NCI-H1092 (cell line): ENCODE data around the gene LY6G5C.

ENCODE experiments used
- DNase-seq: peaks from one replicate; lab custom pipeline; 2025; lab: John Stamatoyannopoulos, UW

Gene LY6G5C

DNA sequence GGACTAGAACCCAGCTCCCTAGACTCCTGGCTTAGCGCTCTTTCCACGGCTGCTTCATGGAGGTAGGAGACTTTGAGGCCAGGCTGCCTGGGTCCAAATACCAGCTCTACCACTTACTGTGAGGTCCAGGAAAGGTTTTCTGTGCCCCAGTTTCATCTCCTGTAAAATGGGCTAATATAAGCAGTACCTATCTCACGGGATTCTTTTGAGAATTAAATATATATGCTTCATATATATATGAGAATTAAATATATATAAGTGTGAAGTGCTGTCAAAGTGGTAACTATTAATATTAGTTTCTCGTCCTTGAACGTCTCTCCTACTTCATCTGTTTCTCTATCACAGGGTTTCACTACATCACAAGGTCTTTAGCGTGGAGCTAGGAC, 10.2 kb upstream of the LY6G5C start:
- DNase-seq = no peak

DNA sequence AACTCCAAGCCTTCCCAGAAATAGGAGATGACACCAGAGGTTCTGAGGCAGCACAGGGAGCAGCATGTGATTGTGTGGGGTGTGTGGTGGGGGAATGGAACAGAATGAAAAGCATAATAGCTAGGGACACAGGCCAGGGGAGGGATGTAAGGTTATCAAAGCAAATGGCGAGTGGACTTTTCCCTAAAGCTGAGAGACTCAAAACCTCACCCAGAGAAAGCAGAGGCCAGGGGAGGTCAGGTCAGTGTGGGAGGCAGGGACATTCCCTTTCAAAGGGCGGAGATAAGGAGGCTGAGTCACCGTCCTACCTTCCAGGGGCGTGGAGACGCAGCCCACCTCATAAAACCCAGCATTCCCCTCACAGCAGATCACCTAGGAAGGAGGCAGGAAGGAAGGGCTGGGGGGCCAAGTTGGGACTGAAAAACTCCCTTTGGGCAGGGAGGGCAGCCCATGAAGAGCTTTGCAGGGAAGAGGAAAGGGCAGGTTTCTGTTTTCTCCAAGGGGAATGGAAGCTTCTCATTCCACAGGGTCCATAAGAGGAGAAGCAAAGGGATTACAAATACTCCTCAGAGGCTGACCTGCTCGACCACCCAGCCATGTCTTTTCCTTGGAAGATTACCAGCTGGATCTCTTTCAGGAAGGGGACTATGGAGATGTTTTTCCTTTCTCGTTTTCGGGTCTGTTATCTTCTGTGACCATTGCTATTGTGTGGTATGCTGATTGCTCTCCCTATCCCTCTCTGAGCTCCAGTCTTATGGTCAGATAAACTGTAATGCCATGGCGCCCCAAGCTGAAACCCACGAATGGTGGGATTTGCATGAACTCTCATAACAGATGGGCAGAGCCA, 9.6 kb upstream of the LY6G5C start:
- no peak for DNase-seq

DNA sequence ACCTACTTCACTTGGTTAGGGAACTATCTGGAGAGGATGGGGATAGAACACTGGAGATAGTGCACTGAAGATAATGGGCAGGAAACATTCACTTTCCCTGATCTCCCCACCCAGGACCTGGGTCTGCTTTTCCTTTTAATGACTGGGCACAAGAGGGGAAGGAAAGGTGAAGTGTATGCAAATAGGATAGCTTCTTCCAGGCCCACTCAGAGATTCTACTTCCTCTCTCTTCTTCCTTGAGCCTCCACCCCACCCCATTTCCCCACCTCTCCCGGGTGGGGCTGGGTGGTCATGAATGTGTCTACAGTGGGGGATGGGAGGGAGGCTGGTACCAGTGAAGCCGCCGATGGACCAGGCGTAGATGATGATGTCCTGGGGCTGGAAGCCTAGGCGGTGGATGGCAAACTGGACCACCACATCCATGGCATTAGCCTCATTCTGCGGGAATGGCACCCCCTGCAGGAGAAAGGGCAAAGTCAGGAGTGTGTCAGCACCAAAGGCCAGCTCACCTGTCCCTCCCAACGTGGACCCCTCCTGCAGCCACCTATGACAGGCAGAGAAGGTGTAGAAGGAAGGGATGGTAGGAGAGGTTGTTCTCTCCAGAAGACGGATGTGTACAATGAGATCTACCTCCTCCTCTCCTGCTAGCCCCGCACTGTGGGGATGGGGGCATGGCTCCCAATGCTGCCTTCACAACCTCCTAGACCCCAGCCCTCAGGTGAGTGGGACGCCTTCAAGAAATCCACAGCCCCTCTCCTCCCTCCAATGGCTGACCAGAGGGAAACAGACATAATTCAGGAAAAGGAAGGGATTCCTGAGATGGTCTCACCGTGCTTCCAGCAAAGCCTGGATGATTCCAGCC, 8.6 kb upstream of the LY6G5C start:
- DNase-seq = no peak

DNA sequence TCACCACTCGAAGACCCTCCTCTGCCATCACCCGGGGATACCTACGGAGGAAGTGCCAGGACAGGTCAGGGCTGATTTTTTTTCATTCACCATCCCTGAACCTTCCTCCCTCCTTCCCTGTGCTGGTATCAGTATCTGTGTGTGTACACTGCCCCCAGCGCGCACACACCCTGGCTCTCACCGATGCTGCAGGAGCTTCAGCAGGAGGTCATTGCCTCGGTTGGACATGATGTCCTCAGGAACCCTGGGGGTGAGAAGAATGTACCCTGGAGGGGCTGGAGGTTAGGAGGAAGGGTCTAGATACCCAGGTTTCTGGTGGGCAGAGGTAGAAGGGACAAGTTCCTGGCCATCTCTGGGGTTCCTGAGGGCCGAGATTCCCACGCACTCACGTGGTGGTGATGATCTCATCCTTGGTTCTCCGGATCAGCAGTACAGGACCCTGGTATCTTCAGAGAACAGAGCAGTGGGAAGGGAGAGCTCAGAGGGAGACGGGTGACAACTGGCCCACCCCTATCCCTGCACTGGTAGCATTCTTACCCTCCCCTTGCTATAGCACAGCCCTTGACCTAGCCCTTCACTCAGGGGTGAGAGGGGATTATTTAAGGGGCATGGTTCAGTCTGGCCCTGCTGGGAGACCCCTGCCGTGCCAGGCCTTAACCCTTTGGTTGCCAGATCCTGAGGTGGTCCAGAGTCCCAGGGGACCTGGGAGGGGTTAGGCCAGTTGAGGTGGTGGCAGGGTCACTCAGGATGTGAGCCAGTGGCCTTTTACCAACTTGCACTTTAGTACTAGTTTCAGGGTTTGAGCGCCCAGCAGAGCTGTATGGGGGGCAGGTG, 7.2 kb upstream of the LY6G5C start:
- DNase-seq = no peak

DNA sequence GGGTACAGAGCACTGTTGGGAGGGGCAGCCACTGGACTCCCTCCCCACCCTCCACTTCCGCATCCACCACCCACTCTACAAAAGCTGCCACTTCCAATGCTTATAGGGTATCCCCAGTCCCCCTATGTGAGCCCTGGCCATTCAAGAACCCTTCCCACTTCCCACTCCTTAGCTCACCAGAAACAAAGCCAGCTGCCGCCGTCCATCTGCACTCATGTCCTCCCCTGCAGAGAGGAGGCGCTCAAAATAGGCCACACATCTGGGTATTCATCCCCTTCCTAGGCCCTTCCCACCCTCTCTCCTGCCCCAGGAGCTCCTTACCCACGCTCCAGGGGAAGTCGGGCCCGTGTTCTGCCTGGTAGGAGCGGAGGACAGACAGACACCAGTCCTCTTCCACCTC, 6.5 kb upstream of the LY6G5C start:
- no peak for DNase-seq

DNA sequence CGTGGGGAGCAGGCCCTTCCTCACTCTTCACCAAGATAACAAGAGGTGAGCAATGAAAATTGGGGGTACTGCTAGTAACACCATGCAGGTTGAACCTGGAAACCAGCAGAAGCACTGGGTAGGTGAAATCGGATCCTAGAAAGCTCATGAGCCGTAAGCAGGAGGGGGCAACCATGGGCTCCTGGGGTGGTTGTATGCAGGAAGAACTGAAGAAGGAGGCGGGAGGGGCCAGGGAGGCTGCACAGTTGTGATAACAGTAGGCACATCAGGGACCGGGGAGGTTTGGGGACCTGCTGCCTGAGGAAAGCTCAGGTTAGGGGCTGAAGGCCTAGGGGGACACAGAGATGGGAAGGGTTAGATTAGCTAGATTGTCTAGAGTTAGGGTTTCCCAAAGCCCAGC, 5.6 kb upstream of the LY6G5C start:
- DNase-seq = no peak

DNA sequence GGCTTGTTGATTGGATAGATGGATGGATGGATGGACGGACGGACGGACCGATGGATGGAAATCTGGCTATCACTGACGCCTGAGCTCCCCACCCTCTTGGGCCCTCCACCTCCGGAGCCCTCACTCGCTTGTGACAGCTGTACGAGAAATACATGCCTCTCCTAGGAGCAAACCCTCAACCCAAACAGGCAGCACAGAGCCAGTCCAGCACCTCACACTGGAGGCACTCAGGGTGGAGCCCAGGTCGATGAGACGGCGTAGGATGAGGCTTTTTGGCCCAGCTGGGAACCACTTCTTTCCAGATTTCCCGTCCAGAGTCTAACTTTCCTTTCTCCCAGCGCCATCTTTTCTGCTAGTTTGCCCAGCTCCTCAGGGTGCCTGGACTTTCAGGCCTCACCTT, 2.7 kb upstream of the LY6G5C start:
- no peak for DNase-seq

DNA sequence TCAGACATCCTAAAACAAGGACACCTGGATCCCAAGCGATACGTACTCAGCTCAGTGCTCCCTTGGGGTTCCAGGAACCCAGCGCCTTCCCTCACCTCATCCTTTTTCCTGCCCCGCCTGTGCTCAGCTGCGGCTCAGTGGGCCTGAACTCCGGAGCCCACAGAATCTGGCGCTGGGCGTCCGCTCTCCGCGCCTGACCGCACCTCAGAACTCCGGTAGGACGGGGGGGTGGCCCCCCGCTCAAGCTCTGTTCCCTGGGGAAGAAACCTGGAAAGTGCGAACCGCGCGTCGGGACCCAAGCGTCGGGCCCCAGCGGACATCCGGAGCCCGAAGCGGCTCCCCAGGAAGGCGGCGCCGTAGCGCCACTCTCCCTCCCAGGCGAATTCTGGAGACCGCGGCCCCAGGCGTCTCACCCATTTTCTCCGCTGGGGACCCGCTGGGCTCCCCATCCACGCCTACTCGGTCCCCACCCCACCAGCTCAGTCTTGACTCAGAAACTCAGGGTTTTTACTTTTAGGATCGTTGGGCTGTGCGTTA, 336 bp upstream of the LY6G5C start:
- DNase-seq = peak; percentile 3

DNA sequence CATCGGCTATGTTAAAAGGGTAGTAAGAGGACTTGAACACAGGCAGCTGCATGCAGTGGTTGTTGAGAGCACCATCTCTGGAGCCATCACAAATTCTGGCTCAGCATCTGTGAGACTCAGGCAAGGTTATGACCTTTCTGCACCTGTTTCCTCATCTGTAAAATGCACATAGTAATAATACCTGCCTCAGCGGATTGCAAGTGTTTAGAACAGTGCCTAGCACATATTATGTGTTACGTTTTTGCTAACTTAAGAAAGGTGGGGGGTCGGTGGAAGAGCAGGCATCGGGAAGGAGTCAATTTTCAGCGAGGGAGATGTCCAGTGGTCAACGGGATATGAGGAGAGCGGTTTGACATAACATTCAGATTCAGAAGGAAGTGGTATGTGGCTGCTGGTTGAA, 2.9 kb downstream of the LY6G5C start:
- no peak for DNase-seq

DNA sequence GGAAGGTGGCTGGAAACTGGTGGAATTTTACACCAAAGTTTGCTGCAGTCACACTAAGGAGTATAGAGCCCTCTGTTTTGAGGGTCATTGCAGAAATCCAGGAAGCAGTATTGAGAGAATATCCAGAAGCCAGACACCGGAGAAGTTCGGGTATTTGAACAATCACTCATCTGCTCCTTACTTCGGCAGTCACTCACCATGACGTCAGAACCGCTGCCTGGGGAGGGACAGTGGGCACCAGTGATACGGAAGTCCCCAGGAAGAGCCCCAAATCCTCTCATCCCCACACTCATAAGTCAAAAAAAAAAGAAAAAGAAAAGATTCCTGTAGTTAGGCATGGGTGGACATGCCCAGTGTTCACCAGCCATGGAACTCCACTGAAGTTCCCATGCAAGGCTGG, 4.0 kb downstream of the LY6G5C start:
- no peak for DNase-seq

DNA sequence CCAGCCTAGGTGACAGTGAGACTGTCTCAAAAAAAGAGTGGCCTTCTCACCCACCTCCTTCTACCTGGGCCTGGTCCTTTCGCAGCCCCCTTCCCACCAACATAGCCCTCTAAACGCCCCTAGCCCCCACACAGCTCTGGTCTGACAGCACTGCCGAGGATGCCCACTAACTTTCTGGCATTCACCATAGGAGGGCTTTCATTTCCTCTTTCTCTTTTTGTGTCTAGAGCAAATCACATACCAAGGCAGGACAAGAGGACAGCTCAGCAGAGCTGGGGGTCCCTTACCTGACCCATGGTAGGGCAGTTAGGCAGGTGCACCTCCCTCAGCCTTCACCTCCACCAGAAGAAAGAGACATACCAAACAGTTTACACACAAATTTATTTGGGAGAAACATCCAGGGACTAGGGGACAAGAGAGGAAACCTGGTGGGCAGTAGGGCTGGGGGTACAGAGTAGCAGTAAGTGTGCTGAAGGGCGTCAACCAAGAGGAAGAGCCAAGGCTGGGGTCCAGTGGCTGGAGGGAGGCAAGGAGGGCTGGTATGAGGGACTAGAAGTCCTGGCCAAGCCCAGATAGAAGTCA, 4.5 kb downstream of the LY6G5C start:
- no peak for DNase-seq

DNA sequence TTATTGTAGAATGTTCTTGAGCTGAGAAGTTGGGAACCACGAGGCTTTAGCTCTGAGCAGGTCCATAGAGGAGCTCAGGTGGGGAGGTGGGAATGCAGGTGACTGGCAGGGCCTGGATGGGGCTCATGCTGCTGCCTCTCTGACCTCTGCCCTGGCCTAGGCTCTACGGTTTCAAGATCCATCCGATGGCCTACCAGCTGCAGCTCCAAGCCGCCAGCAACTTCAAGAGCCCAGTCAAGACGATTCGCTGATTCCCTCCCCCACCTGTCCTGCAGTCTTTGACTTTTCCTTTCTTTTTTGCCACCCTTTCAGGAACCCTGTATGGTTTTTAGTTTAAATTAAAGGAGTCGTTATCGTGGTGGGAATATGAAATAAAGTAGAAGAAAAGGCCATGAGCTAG, 11.2 kb downstream of the LY6G5C start, which contains the start of gene LY6G5B:
Gene LY6G5B (plus strand): TSS at position 301 of the 400 bp plus-strand sequence. CDS start 975 bp downstream, outside the sequence.
- DNase-seq = no peak

DNA sequence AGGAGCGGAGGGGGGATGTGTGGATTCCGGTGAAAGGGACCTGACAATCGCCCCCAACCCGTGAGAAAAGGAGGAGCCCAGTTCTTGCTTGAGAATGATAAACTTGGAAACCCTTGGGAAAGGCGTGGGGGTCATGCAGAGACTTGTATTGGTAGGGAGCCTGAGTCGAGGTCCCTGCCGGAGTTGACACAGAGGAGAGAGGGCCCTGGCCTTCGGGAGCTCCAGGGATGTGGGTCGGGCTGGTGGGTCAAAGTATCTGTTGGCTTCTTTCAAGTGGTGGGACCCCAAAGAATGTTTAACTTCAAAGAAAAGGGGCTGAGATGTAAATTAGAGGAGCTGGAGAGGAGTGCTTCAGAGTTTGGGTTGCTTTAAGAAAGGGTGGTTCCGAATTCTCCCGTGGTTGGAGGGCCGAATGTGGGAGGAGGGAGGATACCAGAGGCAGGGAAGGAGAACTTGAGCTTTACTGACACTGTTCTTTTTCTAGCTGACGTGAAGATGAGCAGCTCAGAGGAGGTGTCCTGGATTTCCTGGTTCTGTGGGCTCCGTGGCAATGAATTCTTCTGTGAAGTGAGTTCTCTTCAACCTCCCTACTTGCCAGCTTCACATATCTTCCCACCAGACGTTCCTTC, 14.4 kb downstream of the LY6G5C start:
- no peak for DNase-seq

DNA sequence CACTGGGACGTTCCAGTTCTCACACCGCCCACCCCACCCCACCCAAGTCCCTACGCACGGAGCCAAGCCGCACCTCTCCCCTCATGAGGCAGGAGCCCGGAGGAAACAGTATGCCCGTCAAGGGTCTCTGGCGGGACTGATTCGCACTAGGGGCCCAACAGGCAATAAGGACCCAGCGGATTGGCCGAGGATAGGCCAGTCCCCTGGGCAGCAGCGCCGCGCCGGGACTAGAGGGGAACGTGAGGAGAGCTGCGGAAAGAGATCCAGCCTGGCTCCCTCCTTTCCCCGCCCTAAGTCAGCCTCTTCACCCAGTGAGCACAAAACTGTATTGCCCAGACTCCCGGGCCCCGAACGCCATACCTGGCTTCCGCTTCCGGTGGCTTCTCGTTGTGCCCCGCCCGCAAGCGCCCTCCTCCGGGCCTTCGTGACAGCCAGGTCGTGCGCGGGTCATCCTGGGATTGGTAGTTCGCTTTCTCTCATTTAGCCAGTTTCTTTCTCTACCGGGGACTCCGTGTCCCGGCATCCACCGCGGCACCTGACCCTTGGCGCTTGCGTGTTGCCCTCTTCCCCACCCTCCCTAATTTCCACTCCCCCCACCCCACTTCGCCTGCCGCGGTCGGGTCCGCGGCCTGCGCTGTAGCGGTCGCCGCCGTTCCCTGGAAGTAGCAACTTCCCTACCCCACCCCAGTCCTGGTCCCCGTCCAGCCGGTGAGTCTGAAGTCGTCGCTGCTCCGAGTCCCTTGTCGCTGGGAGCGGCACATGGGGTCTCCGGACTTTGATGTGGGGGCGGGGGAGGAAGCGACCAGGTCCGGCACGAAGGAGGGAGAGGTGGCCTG, 15.1 kb downstream of the LY6G5C start, which contains the start of gene CSNK2B:
Gene CSNK2B (plus strand): TSS at position 580 of the 836 bp plus-strand sequence. CDS start 752 bp downstream, outside the sequence.
- DNase-seq = peak; percentile 90

DNA sequence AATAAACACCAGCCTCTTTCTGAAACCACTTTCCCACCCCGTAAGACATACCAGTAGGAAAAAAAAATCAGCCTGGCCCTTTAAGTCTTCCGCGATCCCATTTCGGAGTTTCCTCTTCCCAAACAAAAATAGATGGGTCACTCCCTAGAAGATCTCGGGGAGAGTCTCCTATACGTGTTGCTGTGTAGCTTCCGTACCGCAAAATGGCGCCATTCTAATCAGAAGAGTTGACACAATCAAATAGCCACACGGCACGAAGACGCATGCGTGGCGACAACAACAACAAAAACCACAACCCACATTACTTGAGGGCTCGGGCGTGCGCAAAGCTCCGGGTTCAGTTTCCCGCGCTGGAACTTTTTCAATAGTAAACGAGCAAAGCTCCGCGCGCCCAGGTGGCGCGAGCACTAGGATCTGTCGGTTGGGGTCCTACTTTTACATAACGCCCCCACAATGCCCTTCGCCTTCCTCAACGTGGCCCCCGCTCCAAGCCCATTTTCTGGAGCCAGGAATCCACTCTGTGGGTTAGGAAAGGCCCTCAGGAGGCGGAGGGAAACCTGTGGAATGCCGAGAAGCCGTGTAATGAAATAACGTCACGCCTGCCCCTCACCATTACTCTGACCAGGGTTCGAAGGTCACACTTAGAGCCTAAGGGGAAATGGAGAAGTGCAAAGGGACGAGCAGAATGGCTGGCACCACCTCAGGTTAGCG, 15.9 kb downstream of the LY6G5C start, which contains the start of gene GPANK1:
Gene GPANK1 (minus strand): TSS at position 208 of the 711 bp plus-strand sequence. CDS start 519 bp downstream, outside the sequence.
- DNase-seq = peak; percentile 77

DNA sequence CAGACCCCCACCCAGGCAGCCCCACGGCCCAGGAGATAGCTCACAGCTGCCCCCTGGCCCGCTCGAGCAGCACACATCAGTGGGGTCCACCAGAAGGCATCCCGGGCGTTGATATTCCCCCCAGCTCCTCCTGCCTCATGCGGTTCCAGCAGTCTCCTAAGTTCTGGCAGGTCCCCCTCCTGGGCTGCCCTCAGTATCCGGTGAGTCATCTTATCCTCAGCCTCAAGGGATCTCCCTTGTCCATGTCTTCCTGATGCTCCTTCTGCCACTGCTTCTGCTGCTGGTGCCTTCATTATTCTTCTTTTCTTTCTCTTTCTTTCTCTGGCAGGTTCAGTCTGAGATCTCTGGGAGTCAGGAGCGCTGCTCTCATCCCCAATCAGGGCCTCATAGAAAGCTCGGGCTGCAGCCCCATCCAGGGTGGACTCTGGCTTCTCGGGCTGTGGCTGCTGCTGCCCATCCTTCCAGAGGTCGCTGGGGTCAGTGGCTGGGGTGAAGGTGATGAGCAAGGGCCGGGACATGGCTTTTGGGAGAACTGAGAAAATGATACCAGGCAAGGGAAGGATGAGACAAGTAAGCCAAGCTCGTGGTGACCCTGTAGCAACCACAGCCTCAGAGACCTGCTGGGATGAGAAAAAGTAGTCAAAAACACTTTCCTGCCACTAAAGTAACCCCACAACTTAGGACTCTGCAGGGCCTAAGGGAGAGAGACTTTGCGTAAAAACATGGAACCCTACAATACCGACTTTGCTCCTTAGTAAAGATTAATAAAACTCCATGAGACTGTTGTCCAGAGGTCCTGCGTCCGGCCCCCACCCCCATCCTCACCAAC, 16.7 kb downstream of the LY6G5C start:
- DNase-seq = no peak

DNA sequence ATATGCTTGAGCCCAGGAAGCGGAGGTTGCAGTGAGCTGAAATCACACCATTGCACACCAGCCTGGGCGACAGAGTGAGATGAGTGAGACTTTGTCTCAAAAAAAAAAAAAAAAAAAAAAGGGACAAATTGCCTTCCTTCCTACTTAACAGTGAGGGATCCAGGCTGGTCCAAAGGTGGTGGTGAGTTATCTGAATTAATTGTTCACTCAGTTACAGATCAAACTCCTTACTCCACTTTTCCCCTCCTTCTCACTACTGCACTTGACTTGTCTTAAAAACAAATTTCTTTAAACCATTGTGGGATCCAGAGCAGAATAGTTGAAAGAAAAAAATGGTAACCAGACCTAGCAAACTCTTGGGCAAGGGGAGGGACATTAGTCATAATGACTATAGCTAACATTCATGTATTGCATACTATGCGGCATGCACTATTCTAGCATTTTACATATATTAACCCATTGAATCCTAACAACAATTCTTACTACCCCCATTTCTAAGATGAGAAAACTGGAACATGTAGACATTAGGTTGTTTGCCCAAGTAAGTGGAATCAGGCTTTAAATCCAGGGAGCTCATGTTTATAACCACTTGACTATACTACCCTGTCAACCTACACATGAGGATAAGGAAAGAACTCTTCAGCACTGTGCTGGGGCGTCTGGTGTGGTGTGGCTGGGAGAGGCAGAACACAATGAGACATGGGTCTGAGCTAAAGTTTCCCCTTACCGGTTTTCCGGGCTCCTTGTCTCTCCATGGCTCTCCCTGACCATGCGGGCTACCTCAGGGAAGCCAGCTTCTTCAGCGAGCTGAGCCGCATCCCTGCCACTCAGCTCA, 17.5 kb downstream of the LY6G5C start:
- no peak for DNase-seq
